Right lobe of liver (tissue), 4 donors: Measurements from ENCODE around the gene ELMO1.

ENCODE experiments used
- POLR2A ChIP-seq: fragments of 450-650 bp; IDR thresholded peaks from one replicate; pipeline ENCODE4 v1.6.1; 2017; ENCODE audit warnings: antibody characterized with exemption, mild to moderate bottlenecking
- TF ChIP-seq, protein P1 (sequence below), 4 donors: fragments of 200-600 bp in 3 of 4; fragments of 450-650 bp in 1 of 4; IDR thresholded peaks; one replicate each; pipeline versions ENCODE4 v1.5.1 to v1.8.0; 2016 to 2022; ENCODE audit warnings: antibody characterized with exemption in 4 of 4, mild to moderate bottlenecking in 2 of 4
- donor health status: DM: no; HTN: no; CAD: no.
- donor health status: DM: no; HTN: no; CAD: no.
- donor health status: DM: no; HTN: yes; CAD: no.

DNA sequence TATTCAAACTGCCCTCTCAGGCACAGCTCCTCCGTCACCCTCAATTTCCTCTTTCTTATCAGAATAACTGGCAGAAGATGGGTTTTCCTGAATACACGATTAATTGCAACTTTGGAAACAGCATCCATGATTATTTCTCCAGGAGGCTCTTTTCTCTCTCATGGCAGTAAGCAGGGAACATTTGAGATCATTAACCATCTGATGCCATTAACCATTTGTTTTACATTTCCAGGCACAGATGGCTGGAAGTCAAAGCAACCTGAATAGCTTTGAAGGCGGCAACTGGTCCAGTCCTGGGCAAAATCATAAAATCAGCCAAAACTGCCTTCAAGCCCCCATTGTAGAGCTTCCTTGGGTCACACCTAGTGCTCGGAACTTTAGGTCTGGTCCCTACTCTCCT, 434.9 kb downstream of the ELMO1 start:
- TF ChIP-seq, protein P1, sequence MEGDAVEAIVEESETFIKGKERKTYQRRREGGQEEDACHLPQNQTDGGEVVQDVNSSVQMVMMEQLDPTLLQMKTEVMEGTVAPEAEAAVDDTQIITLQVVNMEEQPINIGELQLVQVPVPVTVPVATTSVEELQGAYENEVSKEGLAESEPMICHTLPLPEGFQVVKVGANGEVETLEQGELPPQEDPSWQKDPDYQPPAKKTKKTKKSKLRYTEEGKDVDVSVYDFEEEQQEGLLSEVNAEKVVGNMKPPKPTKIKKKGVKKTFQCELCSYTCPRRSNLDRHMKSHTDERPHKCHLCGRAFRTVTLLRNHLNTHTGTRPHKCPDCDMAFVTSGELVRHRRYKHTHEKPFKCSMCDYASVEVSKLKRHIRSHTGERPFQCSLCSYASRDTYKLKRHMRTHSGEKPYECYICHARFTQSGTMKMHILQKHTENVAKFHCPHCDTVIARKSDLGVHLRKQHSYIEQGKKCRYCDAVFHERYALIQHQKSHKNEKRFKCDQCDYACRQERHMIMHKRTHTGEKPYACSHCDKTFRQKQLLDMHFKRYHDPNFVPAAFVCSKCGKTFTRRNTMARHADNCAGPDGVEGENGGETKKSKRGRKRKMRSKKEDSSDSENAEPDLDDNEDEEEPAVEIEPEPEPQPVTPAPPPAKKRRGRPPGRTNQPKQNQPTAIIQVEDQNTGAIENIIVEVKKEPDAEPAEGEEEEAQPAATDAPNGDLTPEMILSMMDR (IDR thresholded peaks at IDR 0.05), result no peak
- no peak for TF ChIP-seq POLR2A
